SKM-1 (cell line): ENCODE results near the gene ATOSB.
A peak's percentile ranks its signal among the peaks of the same experiment; 100 is the strongest.
"Not testable (repeated sequence)": the region's sequence is repeated elsewhere in the genome, so short reads cannot be mapped to it uniquely, and the experiment has no call there.

Experiments used
- DNase-seq: peaks from one replicate; lab custom pipeline; 2025; ENCODE audit not compliant: unreplicated experiment; lab: John Stamatoyannopoulos, UW

ATOSB gene, protein sequence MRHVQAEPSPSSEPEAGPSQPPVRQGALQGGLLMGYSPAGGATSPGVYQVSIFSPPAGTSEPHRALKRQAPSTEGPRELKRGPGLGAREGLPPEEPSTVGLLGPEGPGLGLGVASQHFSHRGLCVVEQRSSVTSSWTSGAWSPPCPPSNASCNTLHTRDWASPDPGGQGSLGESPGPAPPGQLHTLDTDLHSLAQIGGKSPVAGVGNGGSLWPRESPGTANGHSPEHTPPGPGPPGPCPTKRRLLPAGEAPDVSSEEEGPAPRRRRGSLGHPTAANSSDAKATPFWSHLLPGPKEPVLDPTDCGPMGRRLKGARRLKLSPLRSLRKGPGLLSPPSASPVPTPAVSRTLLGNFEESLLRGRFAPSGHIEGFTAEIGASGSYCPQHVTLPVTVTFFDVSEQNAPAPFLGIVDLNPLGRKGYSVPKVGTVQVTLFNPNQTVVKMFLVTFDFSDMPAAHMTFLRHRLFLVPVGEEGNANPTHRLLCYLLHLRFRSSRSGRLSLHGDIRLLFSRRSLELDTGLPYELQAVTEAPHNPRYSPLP

GRCh38 chr9:35115680-35116538, at the start of gene ATOSB:
Gene ATOSB (minus strand): TSS chr9:35115862. CDS start chr9:35108274, 7,588 bp downstream.
- DNase-seq = peak; percentile 93

DNA sequence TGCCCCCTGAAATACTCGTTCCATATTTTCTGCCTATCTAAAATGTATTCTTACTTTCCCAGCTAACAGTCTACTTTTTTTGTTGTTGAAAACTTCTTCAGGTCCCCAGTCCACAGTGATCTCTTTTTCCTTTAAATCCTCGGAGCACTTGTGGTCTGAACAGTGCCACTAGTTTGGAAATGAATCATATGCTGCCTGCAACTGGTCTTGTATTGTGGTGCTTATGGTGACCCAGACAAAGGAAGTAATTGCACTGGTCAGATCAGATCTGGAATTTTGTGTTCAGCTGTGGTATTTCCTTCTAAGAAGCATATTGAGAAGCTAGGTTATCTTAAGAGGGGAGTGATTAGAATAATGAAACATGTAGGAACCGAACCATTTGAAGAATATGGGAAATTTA, 49.0 kb upstream of the ATOSB start:
- DNase-seq = no peak

DNA sequence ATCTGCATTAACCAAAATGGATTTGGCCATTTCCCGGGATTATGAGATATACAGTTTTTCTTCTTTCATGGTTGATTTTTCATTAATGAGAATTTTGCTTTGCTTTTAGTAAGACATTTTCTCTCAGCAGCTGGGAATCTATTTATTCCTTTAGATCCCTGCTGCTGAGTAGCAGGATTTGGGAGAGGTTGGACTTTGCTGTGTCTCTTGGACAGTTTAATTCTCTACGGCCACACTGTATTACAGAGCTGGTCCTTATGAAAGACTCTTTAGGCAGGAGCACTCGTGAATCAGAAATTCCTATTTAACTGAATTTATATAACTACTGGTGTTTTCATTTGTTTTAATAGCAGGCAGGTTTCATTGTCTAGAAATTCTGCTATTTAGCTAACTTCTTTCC, 47.8 kb upstream of the ATOSB start:
- no peak for DNase-seq

DNA sequence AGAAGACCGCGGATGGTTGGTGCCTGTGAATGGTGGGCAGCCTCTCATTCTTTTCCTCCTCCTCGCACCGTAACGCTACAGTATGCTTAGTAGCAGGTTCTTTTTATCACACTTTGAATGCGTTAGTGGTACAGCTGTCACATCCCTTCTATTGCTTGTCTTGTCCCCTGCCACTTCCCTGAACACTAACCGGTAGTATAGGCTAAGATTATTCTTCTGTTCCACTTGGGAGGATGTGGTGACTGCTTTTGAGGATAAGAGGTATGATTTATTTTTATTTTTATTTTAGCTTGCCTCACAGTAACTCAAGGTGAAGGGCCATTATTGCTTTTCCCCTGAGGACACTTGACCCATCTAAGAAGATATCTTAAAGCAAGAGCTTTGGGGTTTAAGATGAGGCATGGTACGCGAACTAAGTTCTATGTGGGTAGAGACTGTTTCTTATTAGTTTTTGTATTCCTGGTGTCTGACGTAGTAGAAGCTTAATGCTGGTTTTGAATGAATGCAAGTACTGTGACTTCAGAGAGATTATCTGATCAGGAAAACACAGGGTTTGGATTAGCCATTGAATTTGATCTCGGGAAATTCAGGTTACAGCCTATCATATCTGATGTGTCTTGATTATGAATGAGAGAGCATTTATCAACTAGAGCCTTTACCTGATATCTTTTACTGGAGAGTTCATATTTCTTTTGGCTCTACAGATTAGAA, 47.1 kb upstream of the ATOSB start:
- DNase-seq = no peak

- peak; percentile 81 for DNase-seq
Observed at GRCh38 chr9:35161713-35162604, 46.3 kb upstream of the ATOSB start, which contains the start of gene UNC13B. Gene UNC13B (plus strand): TSS chr9:35162009. CDS start chr9:35162284, 275 bp downstream.

GRCh38 chr9:35158501-35159280, 43.0 kb upstream of the ATOSB start:
- no peak for DNase-seq

DNA sequence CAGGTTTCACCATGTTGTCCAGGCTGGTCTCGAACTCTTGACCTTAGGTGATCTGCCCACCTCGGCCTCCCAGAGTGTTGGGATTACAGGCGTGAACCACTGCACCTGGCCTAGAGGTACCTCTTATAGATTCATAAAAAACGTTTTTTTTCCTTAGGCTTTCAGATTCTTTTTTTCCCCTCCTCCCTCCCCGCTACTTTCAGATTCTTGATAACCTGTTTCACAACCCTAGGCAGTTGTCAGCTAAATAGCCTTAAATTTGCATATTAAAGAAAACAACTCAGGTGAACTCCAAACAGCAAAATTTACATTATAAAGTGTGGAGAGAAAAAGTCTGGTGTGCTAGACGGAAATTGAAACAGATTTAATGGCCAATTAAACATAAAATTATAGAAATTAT, 42.2 kb upstream of the ATOSB start:
- not testable (repeated sequence) for DNase-seq

- no peak for DNase-seq
Observed at GRCh38 chr9:35156781-35157180, 41.1 kb upstream of the ATOSB start.

DNA sequence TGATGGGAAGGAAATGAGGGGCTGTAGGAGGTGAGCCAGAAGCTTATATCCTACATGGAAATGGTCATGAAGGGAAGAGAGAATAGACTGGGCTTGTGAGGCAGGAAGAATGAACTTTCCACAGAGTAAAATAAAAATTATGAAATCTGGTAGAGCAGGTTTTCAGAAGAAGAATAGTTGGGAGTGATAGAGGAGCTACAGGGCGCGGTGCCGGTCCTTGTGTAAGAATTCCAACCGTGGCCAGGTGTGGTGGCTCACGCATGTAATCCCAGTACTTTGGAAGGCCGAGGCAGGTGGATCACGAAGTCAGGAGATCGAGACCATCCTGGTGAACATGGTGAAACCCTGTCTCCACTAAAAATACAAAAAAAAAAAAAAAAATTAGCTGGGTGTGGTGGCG, 37.3 kb upstream of the ATOSB start:
- DNase-seq = no peak

- not testable (repeated sequence) for DNase-seq
Observed at GRCh38 chr9:35147941-35148563, 32.4 kb upstream of the ATOSB start.

DNA sequence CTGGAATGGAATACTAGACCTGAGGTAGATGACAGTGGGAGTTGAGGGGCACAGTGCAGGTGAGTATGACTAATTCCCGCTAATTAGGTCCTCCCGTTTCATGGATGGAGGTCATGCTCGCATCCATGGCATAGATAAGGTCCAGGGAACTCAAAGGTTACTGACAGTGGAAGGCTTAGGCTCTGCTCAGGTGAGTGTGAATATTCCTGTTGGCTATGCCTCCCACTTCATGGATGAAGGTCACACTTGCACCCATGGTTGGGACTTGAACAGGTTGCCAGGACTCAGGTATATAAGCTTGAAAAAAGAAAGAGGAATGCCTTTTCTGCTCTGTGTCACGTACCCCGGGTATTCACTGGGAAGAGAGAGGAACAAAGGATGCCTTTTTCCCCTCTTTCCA, 26.4 kb upstream of the ATOSB start:
- DNase-seq = no peak

GRCh38 chr9:35140093-35140492, 24.4 kb upstream of the ATOSB start:
- no peak for DNase-seq

GRCh38 chr9:35136866-35137265, 21.2 kb upstream of the ATOSB start:
- DNase-seq = no peak

- DNase-seq = no peak
Observed at GRCh38 chr9:35135988-35136387, 20.3 kb upstream of the ATOSB start.

GRCh38 chr9:35134920-35135319, 19.3 kb upstream of the ATOSB start:
- DNase-seq = no peak

GRCh38 chr9:35116898-35117551, 1.4 kb upstream of the ATOSB start:
- peak; percentile 76 for DNase-seq

DNA sequence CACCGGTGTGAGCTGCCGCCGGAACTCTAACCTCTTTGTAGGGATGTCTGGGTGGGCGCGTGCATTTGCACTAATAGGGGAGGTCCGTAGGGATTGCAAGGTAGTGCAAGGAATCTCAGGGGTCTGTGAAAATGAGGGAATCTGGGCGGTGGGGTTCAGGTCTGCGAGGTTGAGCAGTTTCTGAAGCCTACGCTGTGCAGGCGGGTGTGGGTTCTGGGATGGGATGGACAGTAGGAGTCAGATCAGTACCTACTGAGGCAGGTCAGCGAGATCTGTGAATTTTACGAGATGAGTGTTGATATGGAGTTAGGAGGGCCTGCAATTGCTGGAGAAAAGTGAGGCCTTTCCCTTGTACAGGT, 856 bp upstream of the ATOSB start:
- no peak for DNase-seq

GRCh38 chr9:35114840-35115628, 628 bp downstream of the ATOSB start:
- peak; percentile 73 for DNase-seq
